Measurements from ENCODE around the gene RASSF5.

RASSF5 gene

GRCh38 chr1:206463137-206463536, 44.2 kb upstream of the RASSF5 start:
- Histone ChIP-seq H3K9ac (no peak overlapping the region), H3K9me3 (ENCODE audit: control insufficient read depth, low read length) (no peaks in the 10 kb centered on the region), H2AFZ (no peak overlapping the region), H3K4me3 (ENCODE audit: low read depth, low read length) (no peak overlapping the region), H3K27ac (no peak overlapping the region), H3K36me3 (ENCODE audit: control insufficient read depth, insufficient read depth, low read length) (no peaks in the 10 kb centered on the region), H3K4me1 (no peaks in the 10 kb centered on the region), H3K4me2 (ENCODE audit: low read length) (no peak overlapping the region), H3K79me2 (no peaks in the 10 kb centered on the region), H3K27me3 (ENCODE audit: control insufficient read depth, insufficient read depth, low read length) (no peaks in the 10 kb centered on the region)
- TF ChIP-seq CTCF (IDR thresholded peaks at IDR 0.05): no peak

DNA sequence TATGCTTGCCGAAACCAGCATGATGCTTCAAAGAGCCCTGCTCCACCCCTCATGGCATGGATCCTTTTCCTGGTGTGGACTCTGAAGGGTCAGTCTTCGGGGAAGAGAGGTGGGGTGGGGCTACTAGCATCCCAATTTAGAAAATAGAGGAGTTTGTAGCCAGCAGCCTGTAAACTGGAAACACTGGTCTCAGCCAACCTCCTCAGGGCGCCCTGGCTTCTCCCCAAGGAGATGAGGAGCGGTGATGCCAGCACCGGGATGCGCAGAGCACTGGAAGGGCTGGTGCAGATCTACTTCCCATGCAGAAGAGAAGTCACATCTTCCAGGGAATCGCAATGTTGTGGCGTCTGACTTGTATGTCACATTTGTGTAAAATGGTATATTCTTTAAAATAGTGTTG, 43.4 kb upstream of the RASSF5 start:
- TF ChIP-seq CTCF (IDR thresholded peaks at IDR 0.05): no peak
- Histone ChIP-seq H2AFZ (no peak overlapping the region), H3K79me2 (no peaks in the 10 kb centered on the region), H3K4me3 (ENCODE audit: low read depth, low read length) (no peak overlapping the region), H3K9ac (no peak overlapping the region), H3K27me3 (ENCODE audit: control insufficient read depth, insufficient read depth, low read length) (no peaks in the 10 kb centered on the region), H3K36me3 (ENCODE audit: control insufficient read depth, insufficient read depth, low read length) (no peaks in the 10 kb centered on the region), H3K4me2 (ENCODE audit: low read length) (no peak overlapping the region), H3K9me3 (ENCODE audit: control insufficient read depth, low read length) (no peaks in the 10 kb centered on the region), H3K27ac (no peak overlapping the region), H3K4me1 (no peaks in the 10 kb centered on the region)

- Histone ChIP-seq H3K4me1 (no peaks in the 10 kb centered on the region), H3K4me2 (ENCODE audit: low read length) (no peak overlapping the region)
These were observed 42.8 kb upstream of the RASSF5 start for GRCh38 chr1:206464456-206464964.

GRCh38 chr1:206465951-206466350, 41.4 kb upstream of the RASSF5 start:
- no peaks in the 10 kb centered on the region for H3K79me2 ChIP-seq
- H3K27ac ChIP-seq: no peak overlapping the region
- H3K9me3 ChIP-seq (ENCODE audit: control insufficient read depth, low read length): no peaks in the 10 kb centered on the region
- H3K9ac ChIP-seq: no peak overlapping the region
- H3K4me2 ChIP-seq (ENCODE audit: low read length): no peak overlapping the region
- no peaks in the 10 kb centered on the region for H3K27me3 ChIP-seq (ENCODE audit: control insufficient read depth, insufficient read depth, low read length)
- TF ChIP-seq CTCF (IDR thresholded peaks at IDR 0.05): no peak
- no peaks in the 10 kb centered on the region for H3K36me3 ChIP-seq (ENCODE audit: control insufficient read depth, insufficient read depth, low read length)
- H3K4me1 ChIP-seq: peaks cover 10% of the 10 kb centered on the region
- no peak overlapping the region for H2AFZ ChIP-seq
- no peak overlapping the region for H3K4me3 ChIP-seq (ENCODE audit: low read depth, low read length)

More at GRCh38 chr1:206464456-206464964, 42.8 kb upstream of the RASSF5 start:
- Histone ChIP-seq H3K36me3 (ENCODE audit: control insufficient read depth, insufficient read depth, low read length) (no peaks in the 10 kb centered on the region), H3K27me3 (ENCODE audit: control insufficient read depth, insufficient read depth, low read length) (no peaks in the 10 kb centered on the region), H3K27ac (no peak overlapping the region), H3K9ac (no peak overlapping the region), H3K4me3 (ENCODE audit: low read depth, low read length) (no peak overlapping the region), H3K9me3 (ENCODE audit: control insufficient read depth, low read length) (no peaks in the 10 kb centered on the region), H3K79me2 (no peaks in the 10 kb centered on the region), H2AFZ (no peak overlapping the region)
- TF ChIP-seq CTCF (IDR thresholded peaks at IDR 0.05): no peak

- H3K36me3 ChIP-seq (ENCODE audit: control insufficient read depth, insufficient read depth, low read length): no peaks in the 10 kb centered on the region
- H3K27ac ChIP-seq: no peak overlapping the region
- H3K79me2 ChIP-seq: no peaks in the 10 kb centered on the region
- H3K4me2 ChIP-seq (ENCODE audit: low read length): no peak overlapping the region
- no peak overlapping the region for H3K9ac ChIP-seq
- TF ChIP-seq CTCF (IDR thresholded peaks at IDR 0.05): no peak
- no peak overlapping the region for H2AFZ ChIP-seq
- no peaks in the 10 kb centered on the region for H3K9me3 ChIP-seq (ENCODE audit: control insufficient read depth, low read length)
- no peak overlapping the region for H3K4me3 ChIP-seq (ENCODE audit: low read depth, low read length)
- peaks cover 10% of the 10 kb centered on the region for H3K4me1 ChIP-seq
- H3K27me3 ChIP-seq (ENCODE audit: control insufficient read depth, insufficient read depth, low read length): no peaks in the 10 kb centered on the region
These were observed 40.3 kb upstream of the RASSF5 start for GRCh38 chr1:206466840-206467649.
